Right atrium auricular region (tissue), 2 donors: ENCODE measurements around the gene C10orf67. TPM values are rescaled to one million over a fixed set of nuclear protein-coding genes. Genes with fewer than 3 reads are reported as not detected.

Experiments used
- DNase-seq: peaks from one replicate; pipeline ENCODE4 v3.0.0-alpha.2; 2019; ENCODE audit warnings: low spot score
- H3K27ac ChIP-seq, 2 donors: fragments of 200-600 bp; sonication (generic); 1 replicate in 1 of 2; 2 replicates in 1 of 2; pipeline ENCODE4 v1.5.1; 2016 to 2019
- H3K27me3 ChIP-seq, 2 donors: fragments of 200-600 bp; sonication (generic); one replicate each; pipeline versions ENCODE4 v1.5.1 to v1.6.0; 2017 to 2019
- H3K36me3 ChIP-seq: fragments of 200-600 bp; sonication (generic); one replicate; pipeline ENCODE4 v1.5.1; 2016
- H3K4me1 ChIP-seq, 2 donors: fragments of 200-600 bp; sonication (generic); one replicate each; pipeline versions ENCODE4 v1.5.1 to v1.6.0; 2017 to 2019
- H3K4me3 ChIP-seq, 2 donors: fragments of 200-600 bp; sonication (generic); 1 replicate in 1 of 2; 2 replicates in 1 of 2; pipeline ENCODE4 v1.5.1; 2017 to 2019; ENCODE audit warnings: mild to moderate bottlenecking in 1 of 2, moderate library complexity in 1 of 2
- H3K9me3 ChIP-seq, 2 donors: fragments of 200-600 bp; sonication (generic); one replicate each; pipeline ENCODE4 v1.5.1; 2019
- CTCF ChIP-seq, 2 donors: fragments of 200-600 bp; sonication (generic); IDR thresholded peaks; one replicate each; pipeline ENCODE4 v1.5.1; 2019; ENCODE audit warnings: antibody characterized with exemption in 2 of 2
- total RNA-seq, 2 donors: library from RNA; depleted of rRNA; stranded (reverse); fragments of >200 nt; gene quantifications; one replicate each; pipeline ENCODE4 v1.1.0, GENCODE V29; 2016

Gene C10orf67
- total RNA-seq, 2 donors from 2014 or later: 0.16 to 0.44 TPM

GRCh38 chr10:23342213-23342884 lies 2.2 kb downstream of the C10orf67 start:
- DNase-seq: no peak
- H3K4me3 ChIP-seq: no peak overlapping the region
- TF ChIP-seq CTCF (IDR thresholded peaks at IDR 0.05): no peak
- no peaks in the 10 kb centered on the region for H3K27me3 ChIP-seq
- H3K4me1 ChIP-seq: peaks cover 0 to 29% of the 10 kb centered on the region in 2 donors
- H3K9me3 ChIP-seq: no peaks in the 10 kb centered on the region
- no peaks in the 10 kb centered on the region for H3K36me3 ChIP-seq
- H3K27ac ChIP-seq: peak overlapping the region in 1 of 2 donors; percentile 89

GRCh38 chr10:23341004-23341403 lies 3.6 kb downstream of the C10orf67 start:
- Histone ChIP-seq H3K27me3 (no peaks in the 10 kb centered on the region), H3K4me1 (peaks cover 0 to 18% of the 10 kb centered on the region in 2 donors), H3K36me3 (no peaks in the 10 kb centered on the region), H3K4me3 (no peak overlapping the region), H3K27ac (peak overlapping the region in 1 of 2 donors; percentile 56), H3K9me3 (no peaks in the 10 kb centered on the region)
- no peak for DNase-seq
- no peak for TF ChIP-seq CTCF (IDR thresholded peaks at IDR 0.05)

GRCh38 chr10:23340354-23340753 lies 4.2 kb downstream of the C10orf67 start:
- Histone ChIP-seq H3K4me3 (no peak overlapping the region), H3K9me3 (no peaks in the 10 kb centered on the region), H3K36me3 (no peaks in the 10 kb centered on the region), H3K27ac (peak overlapping the region in 1 of 2 donors; percentile 56), H3K4me1 (peaks cover 0 to 15% of the 10 kb centered on the region in 2 donors), H3K27me3 (no peaks in the 10 kb centered on the region)
- TF ChIP-seq CTCF (IDR thresholded peaks at IDR 0.05): no peak
- no peak for DNase-seq

- Histone ChIP-seq H3K4me1 (peaks cover 0 to 15% of the 10 kb centered on the region in 2 donors), H3K4me3 (no peak overlapping the region), H3K27ac (no peak overlapping the region), H3K27me3 (no peaks in the 10 kb centered on the region), H3K9me3 (no peaks in the 10 kb centered on the region), H3K36me3 (no peaks in the 10 kb centered on the region)
- no peak for TF ChIP-seq CTCF (IDR thresholded peaks at IDR 0.05)
- no peak for DNase-seq
These were observed 5.7 kb downstream of the C10orf67 start for GRCh38 chr10:23338886-23339285.

GRCh38 chr10:23338155-23338828 lies 6.3 kb downstream of the C10orf67 start:
- Histone ChIP-seq H3K27ac (no peak overlapping the region), H3K27me3 (no peaks in the 10 kb centered on the region), H3K4me1 (peaks cover 0 to 9% of the 10 kb centered on the region in 2 donors), H3K9me3 (no peaks in the 10 kb centered on the region), H3K36me3 (no peaks in the 10 kb centered on the region), H3K4me3 (no peak overlapping the region)
- DNase-seq: no peak
- no peak for TF ChIP-seq CTCF (IDR thresholded peaks at IDR 0.05)
